HG02938 (cell line): ENCODE results near the gene MAN1C1.

Source experiments
- ATAC-seq: cut with Tn5 transposase; IDR thresholded peaks from one replicate; pipeline ENCODE4 v1.9.1; 2021; ENCODE audit warnings: mild to moderate bottlenecking, moderate library complexity; ENCODE audit not compliant: unreplicated experiment

Gene MAN1C1

DNA sequence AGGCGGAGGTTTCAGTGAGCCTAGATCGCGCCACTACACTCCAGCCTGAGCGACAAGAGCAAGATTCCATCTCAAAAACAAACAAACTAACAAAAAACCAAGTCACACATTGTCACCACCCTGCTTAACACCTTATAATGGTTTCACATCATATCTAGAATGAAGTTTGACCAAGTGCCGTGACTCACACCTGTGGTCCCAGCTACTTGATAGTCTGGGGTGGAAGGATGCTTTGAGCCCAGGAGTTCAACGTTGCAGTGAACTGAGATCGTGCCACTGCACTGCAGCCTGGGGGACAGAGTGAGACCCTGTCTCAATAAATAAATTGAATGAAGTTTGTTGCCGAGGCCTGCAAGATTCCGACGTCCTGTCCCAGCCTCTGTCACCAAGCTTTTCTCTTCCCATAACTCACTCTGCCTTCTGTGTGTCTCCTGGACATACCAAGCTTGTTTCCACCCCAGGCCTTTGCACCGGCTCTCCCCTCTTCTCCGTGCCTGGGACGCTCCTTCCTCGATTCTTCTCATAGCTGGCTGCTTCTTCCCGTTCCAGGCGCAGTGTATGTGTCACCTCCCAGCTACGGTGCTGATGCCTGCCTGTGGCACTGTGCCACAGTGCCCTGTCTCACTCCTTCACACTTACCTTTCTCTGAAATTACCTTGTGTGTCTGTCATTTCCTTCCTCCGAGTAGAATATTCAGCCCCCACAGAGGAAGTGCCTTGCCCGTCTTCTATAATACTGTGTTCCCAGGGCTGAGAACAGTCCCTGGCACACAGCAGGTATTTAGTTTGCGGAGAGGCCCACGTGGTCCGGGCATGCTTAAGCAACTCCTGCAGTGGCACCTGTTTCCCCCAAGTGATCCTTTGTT is 179.6 kb downstream of the MAN1C1 start:
- no peak for ATAC-seq

DNA sequence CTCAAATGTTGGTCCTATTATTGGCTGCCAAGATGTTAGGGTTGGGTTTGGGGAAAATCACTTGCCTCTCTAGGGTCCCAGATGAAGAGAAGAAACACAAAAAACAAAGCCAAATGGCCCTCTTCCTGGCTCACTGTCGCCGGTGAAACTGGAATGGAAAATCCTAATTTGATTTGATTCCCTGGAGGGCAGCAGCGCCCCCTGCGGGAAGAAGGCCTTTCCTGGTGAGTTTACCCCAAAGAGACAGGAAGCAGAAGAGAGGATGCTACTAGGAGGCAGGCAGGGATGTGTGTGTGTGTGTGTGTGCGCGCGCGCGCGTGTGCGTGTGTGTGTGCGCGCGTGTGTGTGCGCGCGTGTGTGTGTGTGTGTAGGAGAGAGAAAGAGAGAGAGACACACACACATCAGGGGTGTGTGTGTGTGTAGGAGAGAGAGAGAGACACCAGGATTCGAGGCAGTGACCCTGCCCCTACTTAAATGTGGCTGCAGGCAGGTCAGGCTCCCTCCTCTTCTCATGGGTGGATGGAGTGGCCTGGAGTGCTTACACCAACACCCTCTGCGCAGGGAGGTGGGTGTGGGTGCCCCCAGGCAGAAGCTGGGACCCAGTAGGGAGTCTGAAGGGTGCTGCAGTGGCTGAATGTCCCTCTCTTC is 180.3 kb downstream of the MAN1C1 start:
- ATAC-seq: no peak

DNA sequence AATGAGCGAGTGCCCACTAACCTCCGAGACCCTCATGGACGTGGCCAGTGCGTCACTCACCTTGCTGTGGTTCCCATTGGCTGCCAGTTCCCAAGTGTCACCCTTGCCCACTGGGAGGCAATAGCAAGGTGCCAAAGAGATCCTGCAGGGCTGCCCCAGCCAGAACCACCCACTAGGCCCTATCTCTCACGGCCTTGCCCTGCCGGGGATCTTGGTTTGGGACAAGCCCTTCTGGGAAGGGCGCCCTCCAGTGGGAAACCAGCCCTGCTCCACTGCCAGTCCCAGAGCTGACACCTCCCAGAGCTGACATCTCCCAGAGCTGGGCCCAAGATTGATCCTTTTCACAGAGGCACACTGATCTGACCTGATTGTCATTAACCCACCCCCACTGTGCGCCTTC is 181.3 kb downstream of the MAN1C1 start:
- no peak for ATAC-seq

DNA sequence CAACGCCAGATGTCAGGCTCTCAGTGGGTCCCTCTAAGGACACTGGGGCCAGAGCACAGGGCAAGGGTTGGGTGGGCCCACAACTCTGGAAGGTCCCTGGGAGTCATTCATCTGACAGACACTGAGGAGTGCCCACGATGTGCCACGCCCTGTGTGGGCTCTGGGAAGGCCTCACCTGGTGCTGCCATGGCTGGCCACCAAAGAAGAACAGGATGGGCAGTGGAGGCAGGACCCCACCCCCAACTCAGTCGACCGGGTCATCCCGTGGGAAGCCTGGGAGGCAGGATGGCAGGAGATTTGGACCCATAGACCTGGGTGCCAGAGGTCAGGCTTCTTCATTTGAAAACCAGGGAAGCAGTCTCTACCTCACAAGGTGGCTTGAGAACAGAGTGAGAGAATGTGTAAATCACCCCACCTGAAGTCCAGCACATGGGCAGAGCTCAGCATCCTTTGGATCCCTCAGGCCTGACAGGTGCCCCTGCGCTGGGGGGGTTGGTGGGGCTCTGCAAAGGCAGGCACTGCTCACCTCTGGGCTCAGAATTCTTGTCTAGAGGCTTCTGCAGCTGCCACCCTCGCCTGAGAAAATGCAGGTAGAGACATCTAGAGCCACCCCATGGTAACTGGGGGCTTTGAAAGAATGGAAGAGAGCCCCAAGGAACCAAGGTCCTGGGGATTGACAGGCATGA is 182.2 kb downstream of the MAN1C1 start:
- ATAC-seq: no peak

DNA sequence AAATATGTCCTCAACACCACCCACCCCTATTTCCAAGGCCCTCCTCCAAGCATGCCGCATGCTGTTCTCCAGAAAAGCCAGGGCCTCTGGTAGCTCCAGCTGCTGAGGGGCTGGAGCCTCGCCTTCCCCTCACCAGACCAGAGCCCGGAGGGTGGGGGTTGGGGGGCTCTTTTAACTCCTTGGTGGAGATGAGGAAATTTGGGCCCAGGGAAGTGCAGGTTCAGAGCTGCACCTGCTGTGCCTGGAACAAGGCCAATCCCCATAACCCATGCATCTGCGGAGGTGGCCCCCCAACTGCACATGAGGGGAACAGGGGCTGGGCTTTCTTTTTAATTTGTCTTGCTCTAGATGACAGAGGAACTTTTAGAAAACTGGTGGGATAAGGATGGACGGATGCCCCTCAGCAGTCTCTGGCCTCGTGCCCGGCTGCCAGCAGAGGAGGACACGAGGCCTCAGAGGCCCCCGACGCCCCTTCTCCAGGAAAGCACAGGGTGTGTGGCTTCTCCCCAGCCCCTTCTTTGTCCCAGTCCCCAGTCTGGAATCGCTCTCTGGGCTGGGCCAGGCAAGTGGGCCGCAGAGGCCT is 182.9 kb downstream of the MAN1C1 start:
- no peak for ATAC-seq

DNA sequence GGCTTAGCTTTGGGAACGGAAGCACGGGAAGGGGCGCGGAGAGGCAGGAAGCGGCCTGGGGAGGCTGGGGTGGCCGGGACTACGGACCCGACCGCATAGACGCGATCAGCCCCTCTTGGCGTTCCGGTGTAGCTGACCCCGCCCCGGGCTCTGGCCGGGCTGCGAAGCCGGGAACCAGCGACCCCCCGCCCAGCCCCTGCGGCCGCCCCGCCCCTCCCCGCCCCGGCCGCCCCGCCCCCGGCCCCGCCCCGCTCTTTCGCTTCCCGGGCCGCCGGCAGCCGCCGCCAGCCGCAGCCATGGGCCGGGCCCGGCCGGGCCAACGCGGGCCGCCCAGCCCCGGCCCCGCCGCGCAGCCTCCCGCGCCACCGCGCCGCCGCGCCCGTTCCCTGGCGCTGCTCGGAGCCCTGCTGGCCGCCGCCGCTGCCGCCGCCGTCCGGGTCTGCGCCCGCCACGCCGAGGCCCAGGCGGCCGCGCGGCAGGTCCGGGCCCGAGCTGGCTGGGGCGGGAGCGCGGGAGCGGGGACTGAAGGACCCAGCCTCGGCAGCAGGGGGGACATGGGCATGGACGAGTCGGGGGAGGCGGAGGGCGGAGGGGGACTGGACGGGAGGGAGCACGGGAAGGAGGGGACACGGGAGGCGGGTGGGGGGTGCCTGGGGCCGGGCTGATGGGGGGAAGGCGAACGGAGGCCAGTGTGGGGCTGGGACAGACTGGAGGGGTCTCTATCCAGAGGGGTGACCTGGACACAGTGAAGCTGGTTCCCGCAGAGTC is 183.5 kb downstream of the MAN1C1 start, which contains the start of gene SELENON:
Gene SELENON, plus strand, starts transcription at position 259 of the 768 bp plus-strand sequence. Its CDS starts 38 bp downstream, at position 297.
- ATAC-seq: no peak

DNA sequence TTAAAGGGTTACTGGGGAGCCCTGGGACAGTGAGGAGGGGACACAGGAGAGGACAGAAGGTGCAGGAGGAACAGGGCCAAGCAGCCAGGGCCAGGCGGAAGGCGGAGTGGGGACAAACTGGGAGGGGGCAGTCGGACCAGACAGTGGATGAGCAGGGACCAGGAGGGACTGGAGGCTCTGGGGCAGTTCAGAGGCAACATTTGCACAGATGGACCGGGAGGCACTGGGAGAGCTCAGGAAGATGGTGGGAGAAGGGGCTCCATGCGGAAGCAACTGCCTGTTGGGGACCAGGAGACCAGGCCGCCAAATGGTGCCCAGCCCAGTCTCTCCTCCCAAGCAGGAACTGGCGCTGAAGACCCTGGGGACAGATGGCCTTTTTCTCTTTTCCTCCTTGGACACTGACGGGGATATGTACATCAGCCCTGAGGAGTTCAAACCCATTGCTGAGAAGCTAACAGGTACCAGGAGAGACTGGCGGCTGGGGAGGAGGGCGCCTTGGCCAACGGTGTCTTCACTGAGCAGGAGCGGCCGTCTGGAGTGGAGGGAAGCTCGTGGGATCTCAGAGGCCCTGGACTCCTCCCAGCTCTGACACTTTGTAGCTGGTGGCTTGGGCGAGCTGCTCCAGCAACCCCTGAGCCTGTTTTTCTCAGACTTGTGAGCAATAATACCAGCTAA is 184.2 kb downstream of the MAN1C1 start:
- no peak for ATAC-seq

DNA sequence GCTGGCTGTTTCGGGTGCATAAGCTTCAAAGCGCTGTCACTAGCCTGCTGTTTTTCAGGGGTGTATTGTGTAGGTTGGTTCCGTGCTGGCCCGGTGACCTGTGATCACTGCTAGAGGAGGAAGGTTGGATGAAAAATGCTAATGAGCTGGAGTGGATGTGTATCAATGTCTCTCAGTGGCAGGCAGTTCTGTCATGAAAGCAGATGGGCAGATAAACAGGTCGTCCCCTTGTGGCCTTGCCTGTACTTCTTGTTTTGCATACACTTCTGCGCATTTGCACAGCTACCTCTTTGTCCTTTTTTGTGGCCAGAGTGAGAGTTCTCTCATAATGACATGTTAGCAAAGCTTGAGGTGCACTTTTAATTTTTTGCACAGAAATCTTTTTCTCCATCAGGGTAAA is 186.3 kb downstream of the MAN1C1 start:
- ATAC-seq: no peak

DNA sequence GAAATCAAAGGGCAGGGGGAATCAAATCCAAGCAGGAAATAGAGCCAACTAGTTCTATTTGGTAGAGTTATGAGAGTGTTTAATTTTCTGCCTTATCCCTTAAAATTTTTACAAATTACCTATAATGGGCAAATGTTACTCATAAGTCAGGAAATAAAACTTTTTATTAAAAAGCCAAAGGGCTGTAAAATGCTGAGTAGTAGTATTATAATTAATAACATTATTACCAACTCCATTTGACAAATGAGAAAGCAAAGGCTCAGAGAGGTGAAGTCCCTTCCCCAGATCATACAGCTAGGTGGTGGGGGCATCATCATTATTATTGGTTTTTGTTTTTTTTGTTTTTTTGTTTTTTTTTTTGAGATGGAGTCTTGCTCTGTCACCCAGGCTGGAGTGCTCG is 186.8 kb downstream of the MAN1C1 start:
- no peak for ATAC-seq

DNA sequence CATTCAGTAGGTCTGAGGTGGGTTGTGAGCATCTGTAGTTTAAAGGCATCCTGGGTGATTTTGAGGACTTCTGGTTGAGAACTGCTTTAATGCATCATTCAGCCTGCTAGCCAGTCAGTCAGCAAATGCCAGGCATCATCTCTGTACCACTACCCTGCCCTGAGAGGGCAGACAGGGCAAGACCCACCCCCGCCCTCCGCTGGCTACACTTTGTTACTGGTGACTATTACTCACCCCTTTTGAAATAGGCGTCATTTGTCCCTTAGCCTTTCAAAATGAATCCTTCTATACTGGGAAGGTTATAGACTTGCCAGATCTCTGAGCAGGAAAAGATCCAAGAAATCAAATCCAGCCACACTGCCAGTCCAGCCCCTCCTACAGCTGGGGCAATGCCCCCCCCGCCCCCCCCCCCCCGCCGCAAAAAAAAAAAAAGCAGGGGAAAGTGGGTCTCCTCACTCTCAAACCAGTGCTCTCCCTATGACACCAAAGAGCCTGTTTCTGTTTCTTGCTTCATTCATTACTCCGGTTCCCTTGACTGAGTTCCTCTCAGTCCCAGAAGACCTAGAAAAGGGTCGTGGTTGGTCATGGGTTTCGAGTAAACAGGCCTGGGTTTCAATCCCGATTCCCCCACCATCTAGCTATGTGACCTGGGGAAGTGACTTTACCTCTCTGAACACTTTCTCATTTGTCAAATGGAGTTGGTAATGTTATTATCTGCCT is 187.8 kb downstream of the MAN1C1 start:
- no peak for ATAC-seq

DNA sequence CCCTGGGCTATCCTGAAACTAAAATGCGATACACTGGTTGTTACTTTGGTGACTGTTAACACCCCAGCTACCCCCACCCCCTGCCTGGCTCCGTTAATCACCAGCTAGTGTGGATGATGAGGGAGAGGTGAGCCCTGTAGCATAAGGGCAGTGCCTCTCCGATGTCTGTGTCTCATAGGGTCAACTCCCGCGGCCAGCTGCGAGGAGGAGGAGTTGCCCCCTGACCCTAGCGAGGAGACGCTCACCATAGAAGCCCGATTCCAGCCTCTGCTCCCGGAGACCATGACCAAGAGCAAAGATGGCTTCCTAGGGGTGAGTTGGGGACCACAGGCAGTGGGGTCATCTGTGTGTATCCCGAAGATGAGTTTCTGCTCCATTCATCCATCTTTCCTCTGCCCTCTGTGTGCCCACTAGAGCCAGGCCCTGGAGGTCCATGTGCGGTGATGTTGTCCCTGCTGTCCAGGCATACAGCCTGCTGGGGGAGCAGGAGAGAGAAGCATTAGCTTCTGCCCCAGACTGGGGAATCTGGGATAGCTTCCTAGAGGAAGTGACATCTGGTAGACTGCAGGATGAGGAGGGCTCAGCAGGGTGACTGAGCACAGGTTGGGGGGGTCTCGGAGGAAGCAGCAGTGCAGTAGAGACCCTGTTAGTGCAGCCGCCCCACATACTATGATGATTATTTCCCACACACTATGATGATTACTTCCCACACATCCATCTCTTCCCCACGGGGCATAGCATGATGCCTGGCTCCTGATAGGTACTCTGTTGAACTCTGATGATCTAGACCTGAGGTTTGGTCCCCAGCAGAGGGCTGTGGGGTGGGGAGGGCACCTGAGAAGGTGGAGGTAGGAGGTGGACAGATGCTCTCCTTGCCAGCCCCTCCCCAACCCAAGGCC is 188.6 kb downstream of the MAN1C1 start:
- no peak for ATAC-seq

DNA sequence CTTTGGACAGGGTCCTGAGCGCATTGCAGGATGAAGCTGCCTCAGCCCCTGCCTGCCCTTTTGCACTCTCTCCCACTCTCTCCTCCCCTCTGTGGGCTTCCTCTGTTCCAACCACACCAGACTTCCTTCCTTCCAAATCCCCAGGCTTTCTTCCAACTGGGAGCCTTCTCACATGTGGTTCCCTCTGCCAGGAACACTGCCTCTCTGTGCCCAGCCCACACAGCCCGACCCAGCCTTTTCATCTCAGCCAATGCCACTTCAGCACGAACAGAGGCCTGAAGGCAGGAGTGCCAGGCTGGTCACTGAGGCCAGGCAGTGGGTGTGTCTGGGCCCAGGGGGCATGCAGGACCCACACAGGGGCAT is 189.3 kb downstream of the MAN1C1 start:
- ATAC-seq: no peak

DNA sequence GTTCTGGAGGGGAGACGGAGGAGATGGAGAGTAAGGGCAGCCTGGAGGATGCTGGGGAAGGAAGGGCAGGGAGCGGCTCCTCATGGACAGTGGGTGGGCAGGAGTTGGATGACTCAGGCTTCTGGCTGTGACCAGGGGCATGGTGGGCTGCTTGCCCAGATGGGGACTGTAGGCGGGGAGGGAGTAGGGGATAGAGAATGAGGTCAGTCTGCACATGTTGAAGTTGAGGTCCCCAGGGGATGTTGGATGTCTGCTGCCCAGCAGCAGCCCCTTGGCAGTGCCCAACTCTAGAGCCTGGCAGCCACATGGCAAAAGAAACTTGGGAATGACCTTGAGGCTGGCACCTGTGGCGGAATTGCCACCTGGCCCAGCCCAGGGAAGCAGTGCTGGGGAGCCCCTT is 189.8 kb downstream of the MAN1C1 start:
- no peak for ATAC-seq

DNA sequence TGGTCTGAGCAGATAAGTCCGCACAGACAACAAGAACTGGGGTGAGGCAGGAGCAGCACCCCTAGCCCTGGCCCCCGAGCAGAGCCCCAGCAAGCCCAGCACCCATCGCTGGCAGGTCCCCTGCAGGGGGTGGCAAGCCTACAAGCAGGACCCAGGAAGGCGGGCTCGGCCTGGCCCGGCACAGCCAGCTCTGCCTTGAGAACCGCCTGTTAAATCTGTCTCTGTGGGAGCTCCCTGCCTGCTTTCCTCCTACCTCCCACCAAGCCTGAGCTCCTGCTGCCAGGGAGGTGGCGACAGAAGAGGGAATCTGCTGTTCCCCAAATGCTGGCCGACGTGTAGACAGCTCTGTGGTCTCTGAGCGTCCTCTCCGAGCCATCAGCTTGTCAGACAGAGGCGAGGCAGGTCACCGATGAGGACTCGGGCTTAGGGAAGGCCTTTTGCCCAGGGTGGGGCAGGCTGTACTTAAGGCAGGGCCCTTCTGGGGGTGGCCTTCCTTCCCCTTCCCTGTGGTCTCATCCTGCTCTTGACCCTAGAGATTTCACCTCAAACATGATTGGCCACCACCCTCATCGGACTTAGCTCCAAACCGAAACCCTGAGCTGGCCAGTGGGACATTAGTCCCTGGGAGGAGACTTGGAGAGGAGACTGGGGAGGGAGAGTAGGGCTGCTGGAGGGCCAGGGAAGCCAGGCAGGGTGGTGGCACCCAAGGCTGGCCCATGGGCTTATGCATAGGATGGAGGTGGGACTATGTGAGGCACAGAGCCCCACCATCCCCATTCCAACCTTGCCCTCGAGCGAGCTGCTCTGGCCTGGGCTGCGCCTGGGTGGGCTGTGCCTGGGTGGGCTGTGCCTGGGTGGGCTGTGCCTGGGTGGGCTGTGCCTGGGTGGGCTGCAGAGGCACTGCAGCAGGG is 191.1 kb downstream of the MAN1C1 start:
- no peak for ATAC-seq

DNA sequence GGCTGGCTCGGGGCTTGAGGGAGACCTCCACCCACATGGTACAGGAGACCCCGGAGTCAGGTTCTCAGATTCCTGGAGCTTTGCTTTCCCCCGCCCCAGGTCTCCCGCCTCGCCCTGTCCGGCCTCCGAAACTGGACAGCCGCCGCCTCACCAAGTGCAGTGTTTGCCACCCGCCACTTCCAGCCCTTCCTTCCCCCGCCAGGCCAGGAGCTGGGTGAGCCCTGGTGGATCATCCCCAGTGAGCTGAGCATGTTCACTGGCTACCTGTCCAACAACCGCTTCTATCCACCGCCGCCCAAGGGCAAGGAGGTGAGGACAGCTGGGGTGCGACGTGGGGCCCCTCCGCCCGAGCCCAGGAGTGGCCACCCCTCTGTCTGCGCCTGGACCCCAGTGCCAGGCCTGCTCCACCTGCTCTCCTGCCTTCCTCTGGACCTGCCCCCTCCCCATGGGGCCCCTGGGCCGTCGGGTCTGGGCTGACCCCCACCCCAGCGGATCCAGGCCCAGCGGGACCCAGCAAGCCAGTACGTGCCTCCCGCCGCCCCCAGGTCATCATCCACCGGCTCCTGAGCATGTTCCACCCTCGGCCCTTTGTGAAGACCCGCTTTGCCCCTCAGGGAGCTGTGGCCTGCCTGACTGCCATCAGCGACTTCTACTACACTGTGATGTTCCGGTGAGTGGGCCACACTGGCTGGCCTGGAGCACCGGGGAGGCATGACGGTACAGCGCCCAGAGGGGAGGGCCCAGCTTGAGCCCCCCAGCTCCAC is 192.1 kb downstream of the MAN1C1 start:
- ATAC-seq: no peak

DNA sequence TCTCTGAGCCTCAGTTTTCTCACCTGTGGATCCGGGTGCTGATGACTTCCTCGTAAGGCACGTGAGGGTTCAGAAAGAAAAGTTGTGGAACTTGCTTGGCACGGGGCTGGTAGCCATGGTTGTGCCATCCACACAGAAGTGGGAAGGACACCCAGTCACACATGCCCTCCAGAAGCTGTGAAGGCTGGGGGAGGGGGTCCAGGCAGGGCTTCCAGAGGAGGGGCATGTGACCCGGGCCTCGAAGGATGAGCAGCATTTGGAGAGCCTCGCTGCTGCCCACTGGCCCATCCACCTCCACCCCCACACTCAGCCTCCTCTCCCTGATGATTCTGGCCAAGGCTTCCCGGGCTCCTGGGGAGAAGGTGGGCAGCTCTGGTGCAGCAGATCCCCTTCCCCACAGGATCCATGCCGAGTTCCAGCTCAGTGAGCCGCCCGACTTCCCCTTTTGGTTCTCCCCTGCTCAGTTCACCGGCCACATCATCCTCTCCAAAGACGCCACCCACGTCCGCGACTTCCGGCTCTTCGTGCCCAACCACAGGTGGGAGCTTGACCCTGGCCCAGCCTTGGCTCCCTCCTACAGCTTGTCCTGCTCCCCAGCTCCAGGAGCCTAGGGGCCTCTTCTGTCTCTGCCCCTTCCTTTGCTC is 192.8 kb downstream of the MAN1C1 start:
- ATAC-seq: no peak
